NCI-H1092 (cell line): ENCODE measurements around the gene TMEM134.

ENCODE experiments used
- DNase-seq: peaks from one replicate; lab custom pipeline; 2025; lab: John Stamatoyannopoulos, UW

TMEM134 gene

GRCh38 chr11:67500831-67501715, 32.0 kb upstream of the TMEM134 start:
- no peak for DNase-seq

- DNase-seq, result no peak
Measured at GRCh38 chr11:67500484-67500821, 31.4 kb upstream of the TMEM134 start.

- DNase-seq, result no peak
Measured at GRCh38 chr11:67499808-67500483, 30.9 kb upstream of the TMEM134 start.

GRCh38 chr11:67498544-67498972, 29.5 kb upstream of the TMEM134 start:
- DNase-seq, result no peak

- DNase-seq, result no peak
Measured at GRCh38 chr11:67497656-67498291, 28.7 kb upstream of the TMEM134 start.

- no peak for DNase-seq
Measured at GRCh38 chr11:67496113-67496512, 27.1 kb upstream of the TMEM134 start.

GRCh38 chr11:67495234-67496005, 26.4 kb upstream of the TMEM134 start:
- DNase-seq, result no peak

- no peak for DNase-seq
Measured at GRCh38 chr11:67494371-67495233, 25.6 kb upstream of the TMEM134 start.

GRCh38 chr11:67493548-67494370, 24.7 kb upstream of the TMEM134 start:
- DNase-seq, result no peak

GRCh38 chr11:67492801-67493547, 23.9 kb upstream of the TMEM134 start:
- DNase-seq, result no peak

- DNase-seq, result no peak
Measured at GRCh38 chr11:67492069-67492727, 23.1 kb upstream of the TMEM134 start.

GRCh38 chr11:67491276-67492068, 22.4 kb upstream of the TMEM134 start:
- DNase-seq, result no peak

- no peak for DNase-seq
Measured at GRCh38 chr11:67490727-67491065, 21.6 kb upstream of the TMEM134 start.

- DNase-seq, result no peak
Measured at GRCh38 chr11:67489885-67490726, 21.1 kb upstream of the TMEM134 start.

GRCh38 chr11:67489203-67489884, 20.3 kb upstream of the TMEM134 start:
- no peak for DNase-seq

- no peak for DNase-seq
Measured at GRCh38 chr11:67486481-67487195, 17.6 kb upstream of the TMEM134 start.
